ENCODE data around the gene CAPN10. TPM values are rescaled to one million over a fixed set of nuclear protein-coding genes. Genes with fewer than 3 reads are reported as not detected.
"Not testable (repeated sequence)": the region's sequence is repeated elsewhere in the genome, so short reads cannot be mapped to it uniquely, and the experiment has no call there.

Gene CAPN10
- total RNA-seq, 1 experiment from 2014 or later = 61.3 TPM

DNA sequence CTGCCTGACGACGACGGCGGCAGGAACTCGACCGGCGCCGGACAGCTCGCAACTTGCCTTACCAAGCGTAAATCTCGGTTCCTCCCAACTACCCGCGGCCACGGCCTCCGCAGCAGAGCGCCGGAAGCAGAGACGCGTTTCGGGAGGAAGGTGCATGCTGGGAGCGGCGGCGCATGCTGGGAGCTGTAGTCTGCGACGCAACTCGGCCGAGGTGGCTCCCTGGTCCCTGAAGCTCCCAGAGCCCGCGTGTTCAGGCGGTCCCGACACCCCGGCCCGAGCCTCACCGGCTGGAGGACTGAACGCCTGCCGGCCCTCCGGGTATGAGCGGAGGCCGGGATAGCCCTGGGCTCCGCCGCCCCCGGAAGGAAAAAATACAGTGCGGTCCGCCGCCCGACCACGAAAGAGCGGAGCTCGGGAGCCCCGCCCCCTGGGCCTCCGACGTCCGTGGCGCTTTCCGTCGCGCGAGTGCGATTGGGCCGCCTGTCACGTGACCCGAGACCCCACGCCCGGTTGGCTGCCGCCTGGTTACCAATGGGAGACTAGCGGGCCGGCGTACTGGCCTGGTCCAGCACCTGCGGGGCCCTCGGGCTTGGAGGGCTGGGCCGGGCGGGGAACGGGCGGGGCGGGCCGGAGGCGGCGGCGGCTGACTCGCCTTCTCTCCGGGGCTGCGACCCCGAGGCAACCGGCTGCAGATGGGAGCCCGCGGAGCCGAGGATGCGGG is at the start of gene CAPN10 (continued):
- 0 out of 2 replicates have a peak, but pooled peaks have one; percentile 21 for TF ChIP-seq ZNF219 (CRISPR knock-in tag; IDR thresholded peaks at IDR 0.05; ENCODE audit: borderline replicate concordance)

DNA sequence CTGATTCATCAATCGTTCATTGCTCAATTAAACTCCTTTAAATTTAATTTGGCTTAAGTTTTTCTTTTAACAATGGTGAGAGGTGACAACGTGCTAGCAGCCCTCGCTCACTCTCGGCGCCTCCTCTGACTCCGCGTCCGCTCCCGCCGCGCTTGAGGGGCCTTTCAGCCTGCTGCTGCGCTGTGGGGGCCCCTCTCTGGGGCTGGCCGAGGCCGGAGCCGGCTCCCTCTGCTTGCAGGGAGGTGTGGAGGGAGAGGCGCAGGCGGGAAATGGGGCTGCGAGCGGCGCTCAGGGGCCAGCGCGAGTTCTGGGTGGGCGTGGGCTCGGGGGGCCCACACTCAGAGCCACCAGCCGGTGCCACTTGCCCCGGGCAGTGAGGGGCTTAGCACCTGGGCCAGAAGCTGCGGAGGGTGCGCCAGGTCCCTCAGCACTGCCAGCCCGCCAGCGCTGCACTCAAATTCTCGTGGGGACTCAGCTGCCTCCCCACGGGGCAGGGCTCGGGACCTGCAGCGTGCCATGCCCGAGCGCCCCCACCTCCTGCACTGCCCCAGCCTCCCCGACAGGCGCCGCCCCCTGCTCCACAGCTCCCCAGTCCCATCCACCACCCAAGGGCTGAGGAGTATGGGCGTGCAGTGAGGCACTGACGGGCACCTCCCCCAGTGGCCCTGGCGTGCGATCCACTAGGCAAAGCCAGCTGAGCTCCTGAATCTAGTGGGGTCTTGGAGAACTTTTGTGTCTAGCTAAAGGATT is 48.3 kb upstream of the CAPN10 start:
- H3K9me3 Mint-ChIP-seq = peaks cover 38% of the 10 kb centered on the region
- POLR2A ChIA-PET = no interaction called here
- ATAC-seq = no peak
- peaks cover 37% of the 10 kb centered on the region for H3K36me3 Mint-ChIP-seq
- DNase-seq (ENCODE audit: low spot score) = no peak
- no peak overlapping the region for H3K27ac Mint-ChIP-seq
- no peaks in the 10 kb centered on the region; the same call in 1 of the 2 replicates for H3K27me3 Mint-ChIP-seq (ENCODE audit: low read depth)
- H3K4me3 Mint-ChIP-seq = no peak overlapping the region
- CTCF ChIA-PET = interaction anchor here (1.0 to 1.7 kb wide), 2 partner anchors 18 to 24 kb away, joined by 4 to 8 read pairs; no protein-coding TSS in a partner anchor
- TF ChIP-seq MYBL2 (CRISPR knock-in tag; IDR thresholded peaks at IDR 0.05) (no peak), ETV6 (CRISPR knock-in tag; IDR thresholded peaks at IDR 0.05) (no peak), ZNF121 (CRISPR knock-in tag; IDR thresholded peaks at IDR 0.05) (no peak), ESRRA (CRISPR knock-in tag; IDR thresholded peaks at IDR 0.05; ENCODE audit: borderline replicate concordance) (no peak), FOXJ3 (CRISPR knock-in tag; IDR thresholded peaks at IDR 0.05; ENCODE audit: borderline replicate concordance) (no peak), CREB1 (CRISPR knock-in tag; IDR thresholded peaks at IDR 0.05) (no peak), ZNF219 (CRISPR knock-in tag; IDR thresholded peaks at IDR 0.05; ENCODE audit: borderline replicate concordance) (no peak), NFATC4 (CRISPR knock-in tag; IDR thresholded peaks at IDR 0.05) (no peak), ZBTB21 (CRISPR knock-in tag; IDR thresholded peaks at IDR 0.05; ENCODE audit: borderline replicate concordance) (no peak), ATF1 (CRISPR knock-in tag; IDR thresholded peaks at IDR 0.05) (no peak), ATF2 (CRISPR knock-in tag; IDR thresholded peaks at IDR 0.05; ENCODE audit: borderline replicate concordance, low read depth) (no peak)
- TF ChIP-seq, protein P1, sequence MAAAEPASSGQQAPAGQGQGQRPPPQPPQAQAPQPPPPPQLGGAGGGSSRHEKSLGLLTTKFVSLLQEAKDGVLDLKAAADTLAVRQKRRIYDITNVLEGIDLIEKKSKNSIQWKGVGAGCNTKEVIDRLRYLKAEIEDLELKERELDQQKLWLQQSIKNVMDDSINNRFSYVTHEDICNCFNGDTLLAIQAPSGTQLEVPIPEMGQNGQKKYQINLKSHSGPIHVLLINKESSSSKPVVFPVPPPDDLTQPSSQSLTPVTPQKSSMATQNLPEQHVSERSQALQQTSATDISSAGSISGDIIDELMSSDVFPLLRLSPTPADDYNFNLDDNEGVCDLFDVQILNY (CRISPR knock-in tag; IDR thresholded peaks at IDR 0.05) = no peak
- TF ChIP-seq, protein P2, sequence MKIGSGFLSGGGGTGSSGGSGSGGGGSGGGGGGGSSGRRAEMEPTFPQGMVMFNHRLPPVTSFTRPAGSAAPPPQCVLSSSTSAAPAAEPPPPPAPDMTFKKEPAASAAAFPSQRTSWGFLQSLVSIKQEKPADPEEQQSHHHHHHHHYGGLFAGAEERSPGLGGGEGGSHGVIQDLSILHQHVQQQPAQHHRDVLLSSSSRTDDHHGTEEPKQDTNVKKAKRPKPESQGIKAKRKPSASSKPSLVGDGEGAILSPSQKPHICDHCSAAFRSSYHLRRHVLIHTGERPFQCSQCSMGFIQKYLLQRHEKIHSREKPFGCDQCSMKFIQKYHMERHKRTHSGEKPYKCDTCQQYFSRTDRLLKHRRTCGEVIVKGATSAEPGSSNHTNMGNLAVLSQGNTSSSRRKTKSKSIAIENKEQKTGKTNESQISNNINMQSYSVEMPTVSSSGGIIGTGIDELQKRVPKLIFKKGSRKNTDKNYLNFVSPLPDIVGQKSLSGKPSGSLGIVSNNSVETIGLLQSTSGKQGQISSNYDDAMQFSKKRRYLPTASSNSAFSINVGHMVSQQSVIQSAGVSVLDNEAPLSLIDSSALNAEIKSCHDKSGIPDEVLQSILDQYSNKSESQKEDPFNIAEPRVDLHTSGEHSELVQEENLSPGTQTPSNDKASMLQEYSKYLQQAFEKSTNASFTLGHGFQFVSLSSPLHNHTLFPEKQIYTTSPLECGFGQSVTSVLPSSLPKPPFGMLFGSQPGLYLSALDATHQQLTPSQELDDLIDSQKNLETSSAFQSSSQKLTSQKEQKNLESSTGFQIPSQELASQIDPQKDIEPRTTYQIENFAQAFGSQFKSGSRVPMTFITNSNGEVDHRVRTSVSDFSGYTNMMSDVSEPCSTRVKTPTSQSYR (CRISPR knock-in tag; IDR thresholded peaks at IDR 0.05) = no peak
- no peaks in the 10 kb centered on the region for H3K4me1 Mint-ChIP-seq

GRCh38 chr2:240539101-240539500 is 47.4 kb upstream of the CAPN10 start:
- H3K27me3 Mint-ChIP-seq (ENCODE audit: low read depth); H3K27ac Mint-ChIP-seq; H3K4me1 Mint-ChIP-seq; POLR2A ChIA-PET; ATAC-seq; H3K4me3 Mint-ChIP-seq; DNase-seq (ENCODE audit: low spot score): not testable (repeated sequence)
- CTCF ChIA-PET = interaction anchor here (1.0 to 1.7 kb wide), 2 partner anchors 18 to 25 kb away, joined by 4 to 8 read pairs; no protein-coding TSS in a partner anchor
- H3K9me3 Mint-ChIP-seq = peaks cover 37% of the 10 kb centered on the region
- H3K36me3 Mint-ChIP-seq = peaks cover 35% of the 10 kb centered on the region

- ChIA-PET POLR2A (no interaction called here), CTCF (no interaction called here)
- no peak for ATAC-seq
- TF ChIP-seq TEAD1 (CRISPR knock-in tag; IDR thresholded peaks at IDR 0.05) = no peak
- TF ChIP-seq, protein P3, sequence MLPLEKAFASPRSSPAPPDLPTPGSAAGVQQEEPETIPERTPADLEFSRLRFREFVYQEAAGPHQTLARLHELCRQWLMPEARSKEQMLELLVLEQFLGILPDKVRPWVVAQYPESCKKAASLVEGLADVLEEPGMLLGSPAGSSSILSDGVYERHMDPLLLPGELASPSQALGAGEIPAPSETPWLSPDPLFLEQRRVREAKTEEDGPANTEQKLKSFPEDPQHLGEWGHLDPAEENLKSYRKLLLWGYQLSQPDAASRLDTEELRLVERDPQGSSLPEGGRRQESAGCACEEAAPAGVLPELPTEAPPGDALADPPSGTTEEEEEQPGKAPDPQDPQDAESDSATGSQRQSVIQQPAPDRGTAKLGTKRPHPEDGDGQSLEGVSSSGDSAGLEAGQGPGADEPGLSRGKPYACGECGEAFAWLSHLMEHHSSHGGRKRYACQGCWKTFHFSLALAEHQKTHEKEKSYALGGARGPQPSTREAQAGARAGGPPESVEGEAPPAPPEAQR (CRISPR knock-in tag; IDR thresholded peaks at IDR 0.05) = no peak
- no peak for TF ChIP-seq GABPB1 (CRISPR knock-in tag; IDR thresholded peaks at IDR 0.05)
- TF ChIP-seq, protein P4, sequence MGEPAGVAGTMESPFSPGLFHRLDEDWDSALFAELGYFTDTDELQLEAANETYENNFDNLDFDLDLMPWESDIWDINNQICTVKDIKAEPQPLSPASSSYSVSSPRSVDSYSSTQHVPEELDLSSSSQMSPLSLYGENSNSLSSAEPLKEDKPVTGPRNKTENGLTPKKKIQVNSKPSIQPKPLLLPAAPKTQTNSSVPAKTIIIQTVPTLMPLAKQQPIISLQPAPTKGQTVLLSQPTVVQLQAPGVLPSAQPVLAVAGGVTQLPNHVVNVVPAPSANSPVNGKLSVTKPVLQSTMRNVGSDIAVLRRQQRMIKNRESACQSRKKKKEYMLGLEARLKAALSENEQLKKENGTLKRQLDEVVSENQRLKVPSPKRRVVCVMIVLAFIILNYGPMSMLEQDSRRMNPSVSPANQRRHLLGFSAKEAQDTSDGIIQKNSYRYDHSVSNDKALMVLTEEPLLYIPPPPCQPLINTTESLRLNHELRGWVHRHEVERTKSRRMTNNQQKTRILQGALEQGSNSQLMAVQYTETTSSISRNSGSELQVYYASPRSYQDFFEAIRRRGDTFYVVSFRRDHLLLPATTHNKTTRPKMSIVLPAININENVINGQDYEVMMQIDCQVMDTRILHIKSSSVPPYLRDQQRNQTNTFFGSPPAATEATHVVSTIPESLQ (CRISPR knock-in tag; IDR thresholded peaks at IDR 0.05) = no peak
These were observed 46.6 kb upstream of the CAPN10 start for GRCh38 chr2:240539906-240540305.

More at GRCh38 chr2:240539906-240540305, 46.6 kb upstream of the CAPN10 start:
- no peak for DNase-seq (ENCODE audit: low spot score)
- peaks cover 34% of the 10 kb centered on the region for H3K36me3 Mint-ChIP-seq
- no peak overlapping the region for H3K27ac Mint-ChIP-seq
- H3K4me3 Mint-ChIP-seq = no peak overlapping the region
- no peaks in the 10 kb centered on the region; the same call in 1 of the 2 replicates for H3K27me3 Mint-ChIP-seq (ENCODE audit: low read depth)
- H3K4me1 Mint-ChIP-seq = no peaks in the 10 kb centered on the region
- peaks cover 36% of the 10 kb centered on the region for H3K9me3 Mint-ChIP-seq
